Measurements from ENCODE around the gene URM1.

URM1 gene

DNA sequence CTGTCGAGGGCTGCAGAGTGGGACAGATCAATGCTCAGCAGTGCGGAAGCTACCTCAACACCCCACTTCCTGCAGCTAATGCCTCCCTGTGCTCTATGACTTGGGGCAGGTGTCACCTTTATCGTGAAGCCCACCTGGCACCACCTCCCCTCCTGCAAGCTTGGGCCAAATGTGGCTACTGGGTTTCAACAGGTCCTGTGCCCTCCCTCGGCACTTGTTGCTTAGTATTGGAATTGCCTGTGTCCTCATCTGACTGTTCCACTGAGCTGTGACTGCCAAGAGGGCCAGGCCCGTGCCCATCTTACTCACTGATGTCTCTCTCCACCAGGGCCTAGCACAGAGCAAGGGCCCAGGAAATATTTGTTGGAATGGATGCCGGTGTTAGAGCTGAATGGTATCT is 21.4 kb upstream of the URM1 start:
- DNase-seq: no peak

DNA sequence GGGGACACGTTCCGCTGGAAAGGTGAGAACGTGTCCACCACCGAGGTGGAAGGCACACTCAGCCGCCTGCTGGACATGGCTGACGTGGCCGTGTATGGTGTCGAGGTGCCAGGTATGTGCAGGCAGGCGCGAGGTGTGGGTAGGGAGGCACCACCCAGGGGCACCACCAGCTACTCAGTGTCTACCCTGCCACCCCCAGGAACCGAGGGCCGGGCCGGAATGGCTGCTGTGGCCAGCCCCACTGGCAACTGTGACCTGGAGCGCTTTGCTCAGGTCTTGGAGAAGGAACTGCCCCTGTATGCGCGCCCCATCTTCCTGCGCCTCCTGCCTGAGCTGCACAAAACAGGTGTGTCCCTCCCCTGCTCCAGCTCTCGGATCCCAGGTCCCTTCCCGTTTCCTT is 15.7 kb upstream of the URM1 start:
- DNase-seq: no peak

DNA sequence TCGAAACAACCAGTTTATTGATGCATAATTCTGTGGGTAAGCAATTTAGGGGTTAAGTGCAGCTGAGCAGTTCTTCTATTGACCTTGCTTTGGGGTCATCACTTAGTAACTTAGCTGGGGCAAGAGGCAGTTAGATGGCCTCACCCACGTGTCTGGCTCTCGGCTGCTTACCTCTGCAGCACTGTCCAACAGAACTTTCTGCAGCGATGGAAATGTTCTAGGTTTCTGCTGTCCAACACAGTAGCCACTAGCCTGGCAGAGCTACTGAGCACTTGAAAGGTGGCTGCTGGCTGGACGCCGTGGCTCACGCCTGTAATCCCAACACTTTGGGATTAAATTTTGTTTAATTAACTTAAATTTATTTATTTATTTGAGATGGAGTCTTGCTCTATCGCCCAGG is 13.1 kb upstream of the URM1 start:
- DNase-seq: no peak

DNA sequence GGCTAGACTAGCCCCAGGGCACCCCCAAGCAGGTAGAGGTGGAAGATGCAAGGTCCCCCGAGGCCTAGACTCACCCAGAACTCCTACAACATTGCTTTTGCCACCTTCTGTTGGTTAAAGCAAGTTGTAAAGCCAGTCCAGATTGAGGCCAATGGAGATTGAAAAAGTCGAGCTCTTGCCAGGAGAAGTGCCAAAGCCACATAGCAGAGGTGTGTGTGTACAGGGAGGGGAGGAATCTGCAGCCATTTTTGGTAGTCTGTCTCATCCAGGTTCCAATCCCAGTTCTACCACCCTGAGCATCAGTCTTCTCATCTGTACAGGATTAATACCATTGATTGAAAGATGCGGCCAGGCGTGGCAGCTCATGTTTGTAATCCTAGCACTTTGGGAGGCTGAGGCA is 12.3 kb upstream of the URM1 start:
- no peak for DNase-seq

DNA sequence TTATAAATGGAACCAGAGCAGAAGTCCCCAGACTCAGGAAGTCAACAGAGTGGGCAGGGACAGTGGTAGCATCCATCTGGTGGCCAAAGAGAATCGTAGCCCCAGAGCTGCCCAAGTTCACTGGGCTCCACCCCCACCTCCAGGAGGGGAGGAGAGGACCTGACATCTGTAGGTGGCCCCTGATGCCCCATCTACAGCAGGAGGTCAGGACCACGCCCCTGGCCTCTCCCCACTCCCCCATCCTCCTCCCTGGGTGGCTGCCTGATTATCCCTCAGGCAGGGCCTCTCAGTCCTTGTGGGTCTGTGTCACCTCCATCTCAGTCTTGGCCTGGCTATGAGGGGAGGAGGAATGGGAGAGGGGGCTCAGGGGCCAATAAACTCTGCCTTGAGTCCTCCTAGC is 10.3 kb upstream of the URM1 start:
- DNase-seq: no peak

DNA sequence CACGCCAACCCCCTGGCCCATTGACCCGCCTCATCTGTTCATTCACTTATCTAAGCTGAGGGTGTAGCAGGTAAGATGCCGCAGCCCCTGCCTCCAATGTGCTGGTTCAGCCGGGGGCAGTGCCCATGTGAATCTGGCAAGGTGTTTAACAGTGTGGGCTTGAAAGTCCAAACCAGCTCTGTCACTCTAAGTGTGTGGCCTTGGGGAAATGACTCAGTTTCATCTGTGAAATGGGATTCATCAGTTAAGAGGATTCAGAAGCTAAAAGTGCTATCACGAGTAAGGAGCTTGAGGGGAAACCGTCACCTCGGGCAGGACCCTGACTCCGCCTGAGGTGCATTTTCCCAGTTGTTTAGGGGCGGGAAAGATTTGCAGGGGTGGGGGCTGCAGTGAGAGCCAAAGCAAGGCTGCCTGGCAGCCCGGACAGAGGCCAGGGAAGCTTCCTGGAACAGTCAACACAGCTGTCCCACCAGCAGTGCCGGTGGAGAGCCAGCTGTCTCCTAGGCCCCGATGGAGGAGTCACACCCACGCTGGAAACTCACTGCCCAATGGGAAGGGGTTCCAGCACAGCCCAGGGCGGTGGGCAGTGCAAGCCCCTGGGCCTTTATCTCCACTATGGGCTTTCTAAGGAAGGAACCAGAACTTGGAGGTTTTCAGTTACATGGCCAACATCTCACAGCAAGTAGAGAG is 9.7 kb upstream of the URM1 start:
- DNase-seq: no peak

DNA sequence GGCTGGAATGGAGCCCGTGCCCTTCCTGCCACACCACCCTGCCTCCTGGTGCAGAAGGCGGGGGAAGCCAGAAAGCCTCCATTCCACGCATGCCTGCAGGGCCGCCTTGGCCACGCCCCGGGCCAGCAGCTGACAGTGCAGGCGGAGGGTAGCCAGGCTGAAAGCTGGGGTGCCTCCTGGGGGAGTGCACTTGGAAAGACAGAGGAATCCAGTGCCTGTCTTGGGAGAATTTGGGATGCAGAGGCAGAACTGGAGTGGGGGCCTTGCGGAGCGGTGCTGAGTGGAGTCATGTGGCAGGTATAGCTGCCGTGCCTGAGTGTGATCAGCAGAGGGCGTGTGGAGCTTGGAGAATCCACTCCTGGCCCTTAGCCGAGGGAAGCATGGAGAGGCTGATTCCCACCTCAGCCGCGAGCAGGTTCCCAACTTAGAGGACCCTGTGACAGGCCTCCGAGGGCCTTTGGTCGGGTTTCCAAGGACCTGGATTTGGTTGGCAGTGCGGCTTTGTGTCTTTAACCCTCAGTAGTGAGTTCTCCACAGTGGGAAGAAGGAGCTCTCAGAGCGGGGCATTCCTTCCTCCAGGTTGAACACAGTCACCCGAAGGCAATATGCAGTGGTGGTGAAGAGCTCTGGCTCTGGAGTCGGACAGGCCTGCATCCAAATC is 9.1 kb upstream of the URM1 start:
- DNase-seq: peak; percentile 59

DNA sequence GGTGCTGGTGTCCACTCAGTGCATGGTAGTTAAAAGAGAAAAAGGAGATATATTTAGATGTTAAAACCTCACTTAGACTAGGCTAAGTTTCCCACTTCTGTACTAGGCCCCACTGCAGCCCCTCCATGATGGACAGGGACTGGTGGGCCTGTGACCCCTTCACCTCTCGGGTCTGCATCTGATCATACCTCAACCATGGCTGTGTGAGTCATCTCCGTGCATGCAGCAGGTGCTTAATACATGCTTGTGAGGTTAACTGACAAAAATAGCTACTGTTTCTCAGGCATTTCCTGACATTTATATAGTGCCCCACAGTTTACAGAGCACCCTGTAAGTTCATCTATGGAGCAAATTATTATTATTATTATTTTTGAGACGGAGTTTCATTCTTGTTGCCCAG is 8.4 kb upstream of the URM1 start:
- no peak for DNase-seq

DNA sequence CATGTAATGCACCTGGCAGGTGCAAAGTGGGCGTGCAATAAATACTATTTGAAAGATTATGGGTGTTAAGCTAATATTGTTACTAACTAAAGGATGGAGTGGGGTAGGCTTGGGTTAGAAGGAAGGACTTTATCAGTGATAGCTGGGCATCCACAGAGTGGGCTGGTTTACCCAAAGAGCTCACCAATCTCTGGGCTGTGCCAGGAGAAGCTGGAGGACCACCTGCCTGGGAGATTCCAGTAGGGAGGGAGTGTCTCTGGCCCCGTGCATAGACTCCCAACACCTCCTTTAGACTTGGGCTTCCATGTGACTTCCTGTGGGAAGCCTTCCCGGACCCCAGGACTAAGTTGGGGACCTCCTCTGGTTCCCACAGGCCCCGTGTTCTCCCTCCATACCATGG is 5.6 kb upstream of the URM1 start:
- no peak for DNase-seq

DNA sequence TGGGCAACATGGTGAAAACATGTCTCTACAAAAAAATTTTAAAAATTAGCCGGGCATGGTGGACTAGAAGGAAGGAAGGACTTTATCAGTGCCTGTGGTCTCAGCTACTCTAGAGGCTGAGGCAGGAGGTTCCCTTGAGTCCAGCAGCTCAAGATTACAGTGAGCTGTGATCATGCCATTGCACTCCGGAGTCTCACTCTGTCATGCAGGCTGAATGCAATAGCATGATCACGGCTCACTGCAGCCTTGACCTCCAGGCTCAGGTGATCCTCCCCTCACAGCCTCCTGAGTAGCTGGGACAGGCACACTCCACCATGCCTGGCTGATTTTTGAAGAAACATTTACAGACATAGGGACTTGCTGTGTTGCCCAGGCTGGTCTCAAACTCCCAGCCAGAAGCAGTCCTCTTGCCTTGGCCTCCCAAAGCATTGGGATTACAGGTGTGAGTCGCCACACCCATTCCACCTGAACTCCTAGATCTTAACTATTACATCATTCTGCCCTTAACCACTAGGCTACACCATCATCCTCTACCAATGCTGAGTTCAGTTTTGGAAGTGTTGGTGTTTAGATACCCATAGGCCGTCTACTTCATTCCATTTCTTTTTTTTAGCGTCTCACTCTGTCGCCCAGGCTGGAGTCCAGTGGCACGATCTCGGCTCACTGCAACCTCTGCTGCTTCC is 2.0 kb upstream of the URM1 start:
- DNase-seq: no peak

DNA sequence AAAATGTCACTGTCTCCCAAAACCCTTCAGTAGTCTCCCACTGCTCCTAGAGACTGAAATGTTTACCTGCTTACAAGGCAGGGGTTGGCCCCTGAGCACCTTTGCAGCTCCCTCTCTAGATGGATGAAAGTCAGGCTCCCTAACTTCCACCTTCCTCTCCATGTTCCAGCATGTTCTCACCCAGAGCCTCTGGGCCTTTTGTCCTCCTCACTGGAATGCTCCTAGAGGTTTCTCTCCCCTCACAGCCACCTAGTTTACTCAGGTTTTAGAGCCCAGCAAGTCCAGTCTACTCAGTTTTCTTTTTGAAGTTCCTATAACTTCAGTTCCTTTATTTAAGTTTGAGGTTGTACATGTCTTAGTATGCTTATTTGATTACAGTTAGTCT is 815 bp upstream of the URM1 start:
- DNase-seq: no peak

DNA sequence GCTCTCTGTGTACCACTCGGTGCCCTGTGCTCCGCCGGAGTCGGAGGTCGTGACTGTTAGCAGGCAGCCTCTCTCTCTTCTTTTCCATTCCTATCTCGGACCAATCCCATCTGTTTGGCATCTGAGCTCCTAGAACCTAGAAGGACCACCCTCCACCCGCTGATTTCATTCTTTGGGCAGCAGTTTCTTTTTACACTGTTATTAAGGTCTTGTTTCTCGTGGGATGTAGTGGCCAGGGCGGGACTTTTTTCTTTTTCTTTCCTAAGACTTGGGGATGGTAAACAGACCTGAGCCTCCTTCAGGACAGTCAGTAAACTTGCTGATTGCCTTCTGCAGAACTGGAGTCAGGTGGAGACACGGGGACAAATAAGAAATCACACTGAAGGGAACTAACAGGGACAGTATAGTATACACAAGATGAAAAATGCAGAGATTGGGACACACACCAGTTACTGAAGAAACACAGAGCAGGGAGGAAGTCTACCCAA is 500 bp downstream of the URM1 start:
- no peak for DNase-seq

DNA sequence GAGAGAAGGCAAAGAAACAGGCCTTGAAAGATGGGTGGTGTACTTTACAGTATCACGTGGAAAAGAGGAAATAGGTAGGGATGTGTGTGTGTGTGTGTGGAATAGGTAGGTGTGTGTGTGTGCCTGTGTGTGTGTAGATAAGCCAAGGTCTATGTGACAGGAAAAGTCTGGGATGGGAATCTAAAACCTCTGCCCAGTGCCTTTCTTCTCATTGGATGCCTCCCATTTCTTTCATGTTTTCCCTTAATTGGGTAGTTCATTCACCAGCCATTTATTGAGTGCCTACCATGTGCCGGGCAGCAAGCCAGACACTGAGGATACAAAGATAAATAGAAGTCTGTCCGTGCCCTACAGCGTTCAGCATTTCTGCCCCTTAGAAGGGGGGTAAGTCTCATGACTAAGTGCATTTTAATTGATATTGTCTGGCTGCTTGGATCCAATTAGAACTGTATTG is 1.0 kb downstream of the URM1 start:
- DNase-seq: no peak

DNA sequence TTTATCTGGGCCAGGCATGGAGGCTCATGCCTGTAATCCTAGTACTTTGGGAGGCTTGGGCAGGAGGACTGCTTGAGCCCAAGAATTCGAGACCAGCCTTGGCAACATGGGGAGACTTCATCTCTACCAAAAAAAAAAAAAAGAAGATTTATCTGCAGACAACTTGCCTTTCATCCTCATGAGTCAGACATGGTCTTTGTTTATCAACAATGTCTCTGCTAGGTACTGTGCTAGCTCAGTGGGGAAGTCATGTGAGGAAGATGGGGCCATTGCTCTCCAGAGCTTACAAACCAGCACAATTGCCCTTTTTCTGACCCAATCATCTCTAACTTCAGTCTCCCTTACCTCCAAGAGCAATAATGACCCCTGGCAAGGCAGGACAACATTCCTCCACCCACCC is 1.6 kb downstream of the URM1 start:
- DNase-seq: no peak

DNA sequence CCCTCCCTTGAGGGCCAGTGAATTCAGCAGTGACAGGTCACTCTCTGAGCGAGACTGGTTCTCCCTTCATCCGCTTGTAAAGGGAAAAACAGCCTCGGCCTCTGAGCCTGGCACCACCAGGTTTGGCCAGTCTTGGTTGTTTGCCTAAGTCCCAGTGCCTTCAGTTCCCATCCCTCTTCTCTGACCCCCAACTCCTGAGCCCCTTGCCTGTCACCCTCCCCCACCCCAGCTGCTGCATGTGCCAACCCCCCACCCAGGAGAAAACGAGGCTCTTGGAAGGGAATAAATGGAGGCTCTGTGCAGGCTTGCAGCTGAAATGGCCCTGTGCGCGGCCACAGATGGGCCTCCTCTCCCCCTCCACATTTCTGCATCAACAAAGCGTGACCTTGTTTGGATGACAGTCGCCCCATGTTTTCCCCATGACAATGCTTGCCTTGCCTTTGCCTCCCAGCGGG is 3.1 kb downstream of the URM1 start:
- DNase-seq: no peak

DNA sequence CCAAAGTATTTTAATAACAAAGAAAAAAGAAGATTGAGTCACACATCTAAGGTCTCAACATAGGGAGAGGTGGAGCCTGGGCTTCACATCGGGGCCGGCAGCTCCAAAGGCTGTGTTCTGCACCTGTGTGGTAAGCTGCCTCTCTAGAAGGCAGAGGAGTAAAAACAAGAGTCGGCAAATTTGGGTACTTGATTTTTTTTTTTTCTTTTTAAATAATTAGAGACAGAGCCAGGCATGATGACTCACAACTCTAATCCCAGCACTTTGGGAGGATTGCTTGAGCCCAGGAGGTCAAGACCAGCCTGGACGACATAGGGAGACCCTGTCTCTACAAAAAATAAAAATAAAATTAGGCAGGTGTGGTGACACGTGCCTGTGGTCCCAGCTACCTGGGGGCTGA is 4.7 kb downstream of the URM1 start:
- no peak for DNase-seq

DNA sequence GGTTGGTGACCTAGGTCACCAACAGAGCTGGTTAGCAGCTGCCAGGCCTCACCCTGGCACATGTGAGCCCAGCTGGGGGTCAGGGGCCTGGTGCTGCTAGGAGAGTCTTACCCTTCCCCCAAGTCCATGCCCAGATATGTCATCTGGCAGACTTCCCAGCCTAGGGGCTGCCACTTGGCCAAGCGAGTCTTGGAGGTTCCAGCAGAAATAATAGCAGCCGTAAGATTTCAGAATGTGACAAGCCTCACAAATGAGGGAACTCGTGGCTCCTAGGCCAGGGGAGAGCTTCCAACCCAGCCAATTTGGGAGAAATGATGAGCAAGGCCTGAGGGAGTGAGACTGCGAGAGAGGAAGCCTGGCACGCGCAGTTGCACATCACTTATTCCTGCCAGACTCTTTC is 11.1 kb downstream of the URM1 start:
- DNase-seq: no peak

DNA sequence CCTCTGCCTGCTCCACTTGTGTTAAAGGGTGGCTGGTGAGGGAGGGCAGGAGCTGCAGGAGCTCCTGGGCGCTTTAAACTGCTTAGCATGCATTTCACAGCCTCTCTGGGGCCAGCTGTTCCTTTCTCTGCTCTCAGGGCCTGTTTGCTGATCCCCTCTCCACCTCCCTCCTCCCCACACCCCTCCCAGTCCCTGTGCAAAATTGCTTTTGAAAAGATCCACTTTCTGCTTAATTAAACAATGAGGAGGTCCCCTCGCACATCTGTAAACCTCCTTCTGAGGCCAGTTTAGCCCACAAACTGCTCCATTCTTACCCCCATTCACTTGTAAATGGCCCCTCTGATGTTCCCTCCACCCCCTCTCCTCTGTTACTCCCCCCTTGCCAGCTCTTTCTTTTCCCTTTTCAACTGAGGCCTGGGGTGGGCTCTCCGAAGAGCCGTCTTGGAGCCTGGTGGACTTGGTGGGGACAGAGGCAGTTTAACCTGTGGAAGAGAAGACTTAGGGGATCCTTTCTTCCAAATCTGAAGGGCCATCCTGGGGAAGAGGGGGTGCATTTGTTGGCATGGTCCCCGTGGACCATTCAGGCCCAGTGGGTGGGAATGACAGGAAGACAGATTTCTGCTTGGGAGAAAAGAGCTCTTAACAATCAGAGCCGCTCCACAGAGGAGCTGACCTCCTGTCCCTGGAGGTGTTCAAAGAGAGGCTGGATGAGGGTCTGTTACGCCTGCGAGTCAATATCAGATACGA is 12.0 kb downstream of the URM1 start:
- DNase-seq: no peak

DNA sequence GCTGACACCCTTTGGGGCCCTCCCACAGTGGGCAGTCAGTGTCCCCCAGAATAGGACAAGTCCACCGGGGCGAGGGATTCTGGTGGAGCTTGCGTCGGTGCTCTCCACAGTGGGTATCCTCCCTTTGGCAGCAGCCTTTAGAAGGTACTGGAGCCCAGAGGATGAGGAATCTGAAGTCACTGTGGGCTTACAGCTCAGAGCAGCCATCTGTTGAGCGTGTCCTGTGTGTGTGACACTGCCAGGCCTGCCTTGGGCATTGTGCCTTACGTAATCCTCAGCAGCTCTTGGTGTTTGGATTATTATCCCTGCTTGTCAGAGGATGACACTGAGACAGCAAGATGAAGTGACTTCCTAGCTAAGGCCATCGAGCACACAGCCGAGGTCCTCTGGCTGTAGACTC is 12.6 kb downstream of the URM1 start:
- no peak for DNase-seq

DNA sequence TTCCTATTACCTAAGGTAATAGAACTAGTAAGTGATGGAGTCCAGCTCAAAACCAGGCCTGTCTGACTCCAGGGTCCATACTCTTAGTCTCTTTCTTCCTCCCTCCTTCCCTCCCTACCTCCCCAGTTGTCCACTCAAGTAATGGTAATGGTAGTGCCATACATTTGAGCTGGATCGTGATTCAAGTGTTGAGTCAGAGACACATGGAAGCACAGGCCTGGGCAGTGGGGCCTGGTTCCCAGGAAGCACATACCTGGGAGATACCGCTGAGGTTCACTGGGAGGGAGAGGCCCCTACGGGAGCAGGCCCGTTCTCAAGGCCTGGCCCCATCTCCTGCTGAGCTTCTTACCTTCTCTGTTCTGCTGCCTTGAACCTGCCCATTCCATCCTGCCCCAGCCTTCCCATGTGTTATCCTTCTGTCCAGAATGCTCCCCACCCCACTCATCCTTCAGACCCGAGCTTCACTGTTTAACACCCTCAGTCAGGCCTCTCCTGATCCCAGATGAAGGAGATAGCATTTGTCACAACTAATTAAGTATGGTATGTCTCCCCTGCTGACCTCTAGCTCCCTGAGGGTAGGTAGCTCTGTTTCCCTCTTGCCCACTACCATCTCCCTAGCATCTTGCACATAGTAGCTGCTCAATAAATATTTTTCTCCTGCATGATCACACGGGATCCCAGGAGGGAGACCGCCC is 13.8 kb downstream of the URM1 start:
- DNase-seq: no peak

DNA sequence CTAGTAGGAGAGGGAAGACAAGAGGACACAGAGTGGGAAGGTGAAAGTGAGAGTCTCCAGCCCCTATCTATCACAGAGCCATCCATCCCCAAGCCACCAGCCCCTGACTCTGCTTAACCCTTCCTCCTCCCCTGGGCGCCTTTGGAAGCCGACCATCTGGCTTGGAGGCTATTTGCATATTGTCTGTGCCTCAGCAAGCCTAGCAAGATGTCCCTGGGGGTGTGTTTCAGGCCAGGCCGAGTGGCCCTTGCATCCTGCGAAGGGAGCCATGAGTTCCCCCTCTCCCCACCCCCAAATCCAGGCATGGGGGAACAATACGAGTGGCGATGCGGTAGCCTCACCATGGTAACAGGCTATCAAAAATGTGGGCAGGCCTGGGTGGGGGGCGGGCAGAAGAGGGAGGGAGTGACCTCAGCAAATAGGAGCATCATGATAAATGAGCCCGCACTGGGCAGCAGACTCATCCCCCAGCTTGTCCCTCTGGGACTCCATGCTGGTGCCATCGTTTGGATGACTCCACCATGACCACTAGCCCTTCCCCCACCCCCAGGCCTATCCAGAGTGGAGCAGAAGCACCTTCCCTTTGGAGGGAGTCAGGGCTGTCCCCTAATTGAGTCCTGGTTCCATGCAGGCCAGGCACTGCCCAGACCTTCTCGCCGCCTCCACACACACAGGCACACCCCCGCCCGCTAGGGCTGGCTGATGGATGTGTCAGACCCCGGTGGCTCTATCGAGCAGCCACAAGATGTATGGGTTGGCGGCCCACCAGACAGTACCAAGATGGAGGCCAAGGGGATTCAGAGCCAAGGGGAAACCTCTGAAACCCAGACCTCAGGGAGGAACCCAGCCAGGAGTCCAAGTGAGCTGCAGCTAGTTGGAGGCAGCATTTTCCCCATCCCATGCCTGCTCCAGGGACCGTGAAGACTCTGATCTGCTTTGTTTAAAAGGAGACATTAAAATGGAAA is 14.6 kb downstream of the URM1 start:
- DNase-seq: no peak

DNA sequence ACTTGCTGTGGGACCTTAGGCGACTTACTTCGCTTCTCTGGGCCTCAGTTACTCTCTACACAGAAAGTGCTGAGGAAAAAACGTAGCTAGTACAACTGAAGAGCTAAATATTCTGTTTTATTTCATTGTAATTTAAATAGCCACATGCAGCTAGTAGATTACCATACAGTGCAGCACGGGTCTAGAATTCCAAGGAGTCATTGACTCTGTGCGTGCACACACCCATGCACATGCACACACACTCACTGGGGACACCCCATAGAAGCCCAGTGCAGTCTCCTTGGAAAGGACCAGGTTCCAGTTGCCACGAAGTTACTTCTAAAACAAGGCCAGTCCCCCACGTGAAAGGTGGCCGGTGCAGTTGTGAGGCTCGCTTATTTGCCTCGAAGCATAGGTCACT is 17.0 kb downstream of the URM1 start:
- no peak for DNase-seq
